ENCODE results near the gene CSRP3. TPM values are rescaled to one million over a fixed set of nuclear protein-coding genes. Genes with fewer than 3 reads are reported as not detected.

Gene CSRP3
- total and polyA plus RNA-seq, 3 donors from 2014 or later = 20.3 TPM; not detected in 2

GRCh38 chr11:19218786-19219460 lies 17.1 kb upstream of the CSRP3 start:
- no peak for TF ChIP-seq POLR2A (IDR thresholded peaks at IDR 0.05)
- TF ChIP-seq CTCF (IDR thresholded peaks at IDR 0.05) = no peak
- intact Hi-C loops (cut with DNase I; ENCODE audit: low total_unique reads) = no loop called here
- Histone ChIP-seq H3K4me1 (no peaks in the 10 kb centered on the region), H3K9me3 (no peaks in the 10 kb centered on the region), H3K36me3 (ENCODE audit: low read depth, missing control alignments) (no peaks in the 10 kb centered on the region), H3K27me3 (no peaks in the 10 kb centered on the region), H3K27ac (no peak overlapping the region), H3K4me3 (no peak overlapping the region)
- WGBS, 2 donors = 78% methylated on average over 14 to 15 of the region's 15 CpGs
- DNase-seq = no peak

- intact Hi-C loops (cut with DNase I; ENCODE audit: low total_unique reads) = no loop called here
- no peak overlapping the region for H3K4me3 ChIP-seq
- H3K27ac ChIP-seq = no peak overlapping the region
- 63 to 75% methylated on average over 3 of the region's 3 CpGs for WGBS, 2 donors
- no peaks in the 10 kb centered on the region for H3K9me3 ChIP-seq
- no peaks in the 10 kb centered on the region for H3K27me3 ChIP-seq
- DNase-seq = no peak
- no peaks in the 10 kb centered on the region for H3K36me3 ChIP-seq (ENCODE audit: low read depth, missing control alignments)
- H3K4me1 ChIP-seq = no peaks in the 10 kb centered on the region
- TF ChIP-seq CTCF (IDR thresholded peaks at IDR 0.05) (no peak), POLR2A (IDR thresholded peaks at IDR 0.05) (no peak)
Observed at GRCh38 chr11:19218216-19218615, 16.4 kb upstream of the CSRP3 start.

GRCh38 chr11:19216709-19217374 lies 15.1 kb upstream of the CSRP3 start:
- Histone ChIP-seq H3K4me3 (no peak overlapping the region), H3K27me3 (no peaks in the 10 kb centered on the region), H3K27ac (no peak overlapping the region), H3K9me3 (no peaks in the 10 kb centered on the region), H3K36me3 (ENCODE audit: low read depth, missing control alignments) (no peaks in the 10 kb centered on the region), H3K4me1 (no peaks in the 10 kb centered on the region)
- no peak for DNase-seq
- TF ChIP-seq POLR2A (IDR thresholded peaks at IDR 0.05) (no peak), CTCF (IDR thresholded peaks at IDR 0.05) (no peak)
- intact Hi-C loops (cut with DNase I; ENCODE audit: low total_unique reads) = no loop called here
- 48 to 56% methylated on average over 3 of the region's 3 CpGs for WGBS, 2 donors

GRCh38 chr11:19216021-19216420 lies 14.2 kb upstream of the CSRP3 start:
- Histone ChIP-seq H3K4me1 (no peaks in the 10 kb centered on the region), H3K27me3 (no peaks in the 10 kb centered on the region), H3K9me3 (no peaks in the 10 kb centered on the region), H3K4me3 (no peak overlapping the region), H3K27ac (no peak overlapping the region), H3K36me3 (ENCODE audit: low read depth, missing control alignments) (no peaks in the 10 kb centered on the region)
- no peak for DNase-seq
- WGBS, 2 donors = 90% methylated on average over 4 of the region's 4 CpGs
- TF ChIP-seq CTCF (IDR thresholded peaks at IDR 0.05) = no peak
- no peak for TF ChIP-seq POLR2A (IDR thresholded peaks at IDR 0.05)
- intact Hi-C loops (cut with DNase I; ENCODE audit: low total_unique reads) = no loop called here

Data from testis (tissue), 3 donors.